GM12864 (cell line): ENCODE measurements around the gene THAP11.

Experiments used
- DNase-seq: peaks from one replicate; pipeline ENCODE4 v3.0.0-alpha.2; 2011; ENCODE audit warnings: low read depth
- H3K4me3 ChIP-seq: 2 replicates; pipeline ENCODE4 v1.5.1; 2011; ENCODE audit warnings: mild to moderate bottlenecking, low read depth, low read length, control low read depth
- CTCF ChIP-seq: IDR thresholded peaks from 2 replicates; pipeline ENCODE4 v1.5.1; 2011; ENCODE audit warnings: low read depth, mild to moderate bottlenecking, moderate library complexity, low read length, control low read depth, inconsistent platforms; ENCODE audit errors: missing control alignments

The THAP11 gene

GRCh38 chr16:67844497-67844896 is 2.4 kb downstream of the THAP11 start:
- no peak for DNase-seq
- no peak for TF ChIP-seq CTCF
- no peak overlapping the region; the same call in 1 of the 2 replicates for H3K4me3 ChIP-seq

GRCh38 chr16:67845291-67846062 is 3.4 kb downstream of the THAP11 start:
- TF ChIP-seq CTCF = no peak
- DNase-seq = no peak
- peak overlapping the region; percentile 74 for H3K4me3 ChIP-seq

- H3K4me3 ChIP-seq = peak overlapping the region; percentile 74
- no peak for TF ChIP-seq CTCF
- DNase-seq = no peak
Observed at GRCh38 chr16:67846063-67846319, 3.9 kb downstream of the THAP11 start.

- no peak for TF ChIP-seq CTCF
- peak; percentile 86 for DNase-seq
- peak within 1 kb of the TSS; percentile 74 for H3K4me3 ChIP-seq
Observed at GRCh38 chr16:67846320-67847063, 4.4 kb downstream of the THAP11 start, which contains the start of gene NUTF2. NUTF2 (plus strand) TSS chr16:67846933; CDS start chr16:67865131, 18,198 bp downstream.

- TF ChIP-seq CTCF = no peak
- DNase-seq = no peak
- peak within 1 kb of the TSS; percentile 74 for H3K4me3 ChIP-seq
Observed at GRCh38 chr16:67847064-67847861, 5.1 kb downstream of the THAP11 start, which contains the start of gene CENPT. CENPT (minus strand) TSS chr16:67847693; CDS start chr16:67833859, 13,834 bp downstream.

GRCh38 chr16:67848118-67848517 is 6.0 kb downstream of the THAP11 start:
- no peak for TF ChIP-seq CTCF

More at GRCh38 chr16:67848118-67848517, 6.0 kb downstream of the THAP11 start:
- DNase-seq = no peak
- H3K4me3 ChIP-seq = peak overlapping the region; percentile 74
